Stimulated activated CD4-positive, alpha-beta T cell treated with anti-CD3 and anti-CD28 coated beads, Interleukin-4, amount 100 ng/mL, for 1 hour (primary cell): ENCODE results near the gene PPP2R5D.
"Not testable (repeated sequence)": the region's sequence is repeated elsewhere in the genome, so short reads cannot be mapped to it uniquely, and the experiment has no call there.

Experiments used
- DNase-seq: peaks from one replicate; pipeline ENCODE4 v3.0.0-alpha.2; 2020

Gene PPP2R5D

DNA sequence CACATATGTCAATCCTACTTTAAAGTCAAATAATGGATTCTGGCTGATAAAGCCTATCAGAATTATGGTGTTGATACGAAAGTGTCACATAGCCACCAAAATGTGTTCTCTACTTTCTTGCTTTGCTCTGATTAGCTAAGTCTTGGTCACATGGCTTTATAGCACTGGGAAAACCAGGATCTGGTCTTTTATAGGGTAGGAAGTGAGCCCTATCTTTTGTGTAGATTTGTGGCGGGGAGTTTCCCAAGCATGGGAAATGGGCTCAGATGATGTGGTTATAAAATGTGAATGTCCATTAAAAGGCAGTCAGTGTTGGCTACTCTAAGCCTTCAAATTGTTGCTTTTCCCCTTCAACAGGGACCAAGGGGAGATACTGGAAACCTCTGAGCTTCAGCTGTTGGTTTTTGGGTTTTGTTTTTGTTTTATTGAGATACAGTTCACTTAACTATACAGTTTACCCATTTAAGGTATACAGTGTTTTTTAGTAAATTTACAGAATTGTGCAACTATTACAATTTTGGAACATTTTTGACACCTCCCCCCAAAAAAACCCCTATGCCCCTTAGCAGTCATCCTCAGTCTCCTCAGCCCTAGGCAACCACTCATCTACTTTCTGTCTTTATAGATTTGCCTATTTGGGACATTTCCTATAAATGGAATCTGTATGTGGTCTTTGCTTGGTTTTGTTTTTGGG is 49.3 kb downstream of the PPP2R5D start:
- no peak for DNase-seq

- no peak for DNase-seq
Observed at GRCh38 chr6:43034190-43034525, 49.8 kb downstream of the PPP2R5D start.

GRCh38 chr6:43035495-43036194 is 51.3 kb downstream of the PPP2R5D start:
- no peak for DNase-seq

DNA sequence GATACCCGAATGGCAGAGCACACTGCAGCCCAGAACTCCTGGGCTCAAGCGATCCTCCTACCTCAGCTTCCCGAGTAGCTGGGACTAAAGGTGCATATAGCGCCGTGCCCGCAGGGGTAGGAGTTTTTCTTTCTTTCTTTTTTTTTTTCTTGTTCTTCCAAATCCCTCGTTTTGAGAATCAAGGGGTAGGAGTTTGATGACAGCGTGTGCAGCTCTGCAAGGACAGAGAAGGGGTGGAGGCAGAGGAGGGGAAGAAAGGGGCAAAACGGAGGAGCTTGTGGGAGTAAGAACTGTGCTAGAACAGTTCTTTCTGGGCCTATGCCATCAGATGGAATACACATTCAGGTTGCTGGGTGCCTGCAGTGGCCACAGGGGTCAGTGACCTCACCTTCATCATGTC is 52.3 kb downstream of the PPP2R5D start:
- no peak for DNase-seq

DNA sequence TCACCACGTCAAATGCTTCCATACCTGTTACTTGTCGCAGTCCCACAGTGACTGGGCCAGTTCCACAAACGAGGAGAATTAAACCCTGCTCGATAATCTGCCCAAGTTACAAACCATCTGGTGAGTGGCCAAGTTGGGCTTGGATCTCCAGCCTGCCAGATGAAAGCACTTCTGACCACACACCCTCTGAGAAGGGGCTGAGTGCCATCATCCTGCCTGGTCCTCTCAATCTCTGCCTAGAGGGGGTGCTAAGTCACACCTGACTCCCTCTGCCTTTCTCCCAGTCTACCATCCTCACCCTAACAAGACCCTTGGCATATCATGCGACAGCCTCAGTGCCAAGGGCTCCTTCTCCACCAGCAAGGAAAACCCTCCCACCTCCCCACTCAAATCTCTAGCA is 52.8 kb downstream of the PPP2R5D start:
- no peak for DNase-seq

GRCh38 chr6:43037706-43038105 is 53.3 kb downstream of the PPP2R5D start:
- no peak for DNase-seq

DNA sequence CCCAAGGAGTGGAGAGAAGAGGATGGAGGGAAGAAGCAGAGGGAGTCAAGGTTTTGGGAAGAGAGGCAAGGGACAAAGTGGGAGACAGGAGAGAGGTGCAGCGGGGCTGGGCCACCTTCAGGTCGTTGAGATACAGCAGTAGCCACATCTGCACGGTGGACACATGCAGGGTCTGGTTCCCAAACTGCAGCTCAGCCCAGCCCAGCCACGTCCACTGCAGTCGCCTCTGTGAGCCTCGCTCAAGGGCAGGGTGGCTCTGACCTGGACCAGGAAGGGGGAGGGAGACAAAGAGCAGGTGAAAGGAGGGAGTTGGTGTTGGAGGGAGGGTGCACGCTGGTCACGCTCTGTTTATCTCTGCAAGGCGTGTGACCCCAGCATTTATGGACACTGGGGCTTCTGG is 54.4 kb downstream of the PPP2R5D start:
- DNase-seq: no peak

DNA sequence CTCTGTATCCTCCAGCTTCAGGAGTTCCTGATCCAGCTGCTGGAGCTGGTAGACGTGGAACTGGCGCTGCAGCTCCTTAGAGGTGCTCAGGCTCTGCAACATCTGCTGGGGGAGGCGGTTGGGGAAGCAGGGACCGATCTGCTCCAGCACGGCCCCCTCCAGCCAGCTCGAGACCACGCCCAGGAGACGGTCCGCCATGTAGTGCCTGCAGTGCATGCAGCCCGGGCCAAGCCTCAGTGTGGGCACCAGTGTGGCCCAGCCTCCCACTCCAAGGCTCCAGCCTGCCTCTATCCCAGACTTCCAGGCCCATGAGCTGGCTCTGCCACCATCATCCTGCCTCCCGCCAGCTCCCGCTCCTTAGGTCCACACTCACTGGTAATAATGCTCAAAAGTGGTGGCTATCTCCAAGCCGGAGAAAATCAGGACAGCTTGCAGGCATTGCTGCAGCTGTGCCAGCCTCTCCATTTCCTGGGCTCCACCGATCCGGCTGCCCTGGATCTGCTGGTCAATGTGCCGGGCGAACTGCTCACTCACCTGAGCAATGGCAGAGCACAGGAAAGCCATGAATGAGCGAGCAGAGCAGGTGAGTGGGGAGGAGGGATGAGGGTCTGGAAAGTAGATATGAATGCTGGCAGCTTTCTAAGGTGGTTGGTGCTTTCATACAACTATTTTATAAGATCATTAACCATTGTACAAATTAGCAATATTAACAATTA is 56.3 kb downstream of the PPP2R5D start:
- DNase-seq: no peak

DNA sequence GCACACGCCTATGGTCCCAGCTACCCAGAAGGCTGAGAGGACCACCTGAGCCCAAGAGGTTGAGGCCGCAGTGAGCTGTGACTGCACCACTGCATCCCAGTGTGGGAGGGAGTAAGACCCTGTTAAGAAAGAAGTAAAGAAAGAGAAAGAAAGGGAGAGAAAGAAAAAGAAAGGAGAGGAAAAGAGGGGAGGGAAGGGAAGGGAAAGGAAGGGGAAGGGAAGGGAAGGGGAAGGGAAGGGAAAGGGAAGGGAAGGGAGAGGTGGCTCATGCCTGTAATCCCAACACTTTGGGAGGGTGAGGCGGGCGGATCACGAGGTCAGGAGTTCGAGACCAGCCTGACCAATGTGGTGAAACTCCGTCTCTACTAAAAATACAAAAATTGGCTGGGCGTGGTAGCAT is 57.1 kb downstream of the PPP2R5D start:
- DNase-seq: not testable (repeated sequence)

GRCh38 chr6:43043310-43043709 is 58.9 kb downstream of the PPP2R5D start:
- DNase-seq: no peak

GRCh38 chr6:43045371-43045930 is 61.1 kb downstream of the PPP2R5D start:
- DNase-seq: no peak

GRCh38 chr6:43047998-43048397 is 63.6 kb downstream of the PPP2R5D start:
- no peak for DNase-seq

DNA sequence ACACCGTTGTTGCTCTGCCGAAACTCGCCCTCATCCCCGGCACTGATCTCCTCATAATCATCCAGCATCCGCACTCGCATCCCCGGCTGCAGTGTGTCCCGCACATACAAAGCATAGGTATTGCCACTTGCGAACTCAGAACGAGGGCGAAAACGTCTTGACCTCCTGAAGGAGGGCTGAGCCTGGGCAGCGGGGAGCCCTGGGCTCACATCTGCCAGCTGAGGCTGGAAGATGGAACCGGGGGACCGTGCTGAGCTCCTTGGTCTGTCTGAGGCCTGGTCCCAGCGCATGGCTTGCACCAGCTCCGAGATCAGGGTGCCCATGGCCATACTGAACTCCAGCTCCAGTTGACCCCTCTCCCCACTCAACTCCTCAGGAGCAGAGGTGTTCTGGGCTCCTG is 66.6 kb downstream of the PPP2R5D start:
- DNase-seq: no peak

DNA sequence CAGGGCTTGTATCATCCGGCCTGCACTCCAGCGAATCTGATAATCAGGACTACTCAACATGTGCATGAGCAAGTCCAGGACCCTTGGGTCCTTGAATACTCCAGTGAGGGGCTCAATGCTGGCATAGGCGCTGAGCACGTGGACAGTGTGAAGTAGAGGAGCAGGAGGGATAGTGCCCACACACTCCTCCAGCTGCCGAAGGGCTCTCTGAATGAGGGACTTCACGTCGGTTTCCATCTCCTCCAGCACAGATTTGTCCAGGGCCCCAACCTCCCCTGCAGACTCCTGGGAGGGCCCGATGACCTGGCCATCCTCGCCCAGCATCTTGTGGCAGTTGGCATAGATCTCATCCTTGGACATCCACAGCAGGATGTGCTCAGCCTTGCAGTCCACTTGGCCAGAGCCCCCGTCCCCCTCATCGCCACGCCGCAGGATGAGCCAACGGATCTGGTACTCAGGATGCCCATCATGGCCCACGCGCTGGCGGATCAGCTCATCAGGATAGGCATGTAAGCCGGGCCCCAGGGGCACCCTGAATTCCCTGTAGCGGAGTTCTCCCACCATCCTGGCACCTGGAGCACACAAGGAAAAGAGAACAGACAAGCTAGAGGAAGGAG is 68.0 kb downstream of the PPP2R5D start:
- no peak for DNase-seq

DNA sequence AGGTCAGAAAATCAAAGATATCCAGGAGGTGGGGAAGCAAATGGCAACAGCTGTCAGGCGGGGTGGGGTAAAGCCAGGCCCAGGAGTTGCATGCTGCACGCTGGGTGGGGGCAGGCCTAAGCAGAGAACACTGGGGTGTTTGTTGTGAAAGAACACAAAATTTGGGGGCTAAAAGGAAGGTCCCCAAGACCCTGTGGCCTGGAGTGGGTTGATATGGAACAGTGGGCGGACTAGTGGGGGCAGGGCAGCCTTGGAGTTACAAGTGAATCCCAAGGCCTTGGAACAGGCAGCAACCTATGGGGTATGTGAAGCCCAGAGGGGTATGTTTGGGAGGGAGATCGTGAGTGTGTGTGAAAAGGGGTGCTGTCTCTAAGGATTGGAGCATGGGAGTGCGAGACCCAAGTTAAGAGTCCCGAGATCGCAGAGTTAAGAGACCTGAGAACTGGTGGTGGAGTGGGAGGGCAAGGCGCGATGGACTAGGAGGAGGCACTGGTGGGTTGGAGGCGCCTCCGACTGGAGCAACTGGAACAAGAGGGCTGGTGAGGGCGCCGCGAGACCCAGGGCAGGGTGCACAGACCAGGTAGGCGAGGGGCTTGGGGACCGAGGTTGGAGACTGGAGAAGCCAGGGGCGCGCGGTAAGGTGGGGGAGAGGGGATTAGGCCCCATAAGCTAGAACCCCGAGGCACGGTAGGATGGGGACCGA is 68.6 kb downstream of the PPP2R5D start:
- peak; percentile 33 for DNase-seq

GRCh38 chr6:43053545-43054205 is 69.3 kb downstream of the PPP2R5D start, which contains the start of gene CUL7:
CUL7 (minus strand) TSS chr6:43053851; CDS start chr6:43052788, 1,063 bp downstream.
- peak; percentile 91 for DNase-seq

DNA sequence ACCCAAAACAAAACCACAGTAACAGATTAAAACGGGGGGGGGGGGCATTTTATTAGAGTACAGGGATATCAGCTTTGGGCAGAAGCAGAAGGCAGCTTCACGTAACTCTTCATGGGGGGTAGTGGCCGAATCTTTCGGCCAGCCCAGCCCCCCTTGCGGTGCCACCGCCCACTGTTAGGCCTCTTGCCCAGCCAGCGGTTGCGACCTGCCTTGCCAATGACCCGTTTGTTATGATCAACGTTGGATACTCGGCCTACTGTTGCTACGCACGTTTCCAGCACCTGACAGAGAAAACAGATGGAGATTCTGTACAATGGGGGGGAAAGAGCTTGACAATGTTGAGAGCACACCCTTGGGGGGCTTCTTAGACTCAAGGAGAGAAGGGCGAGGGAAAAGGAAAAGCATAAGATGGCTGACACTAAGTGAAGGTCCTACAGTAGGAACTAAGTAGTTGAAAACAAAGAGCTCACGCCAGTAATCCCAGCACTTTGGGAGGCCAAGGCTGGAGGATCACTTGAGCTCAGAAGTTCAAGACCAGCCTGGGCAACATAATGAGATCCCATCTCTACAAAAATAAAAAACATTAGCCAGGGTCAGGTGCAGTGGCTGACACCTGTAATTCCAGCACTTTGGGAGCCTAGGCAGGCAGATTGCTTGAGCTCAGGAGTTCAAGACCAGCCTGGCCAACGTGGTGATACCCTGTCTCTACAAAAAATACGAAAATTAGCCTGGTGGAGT is 70.0 kb downstream of the PPP2R5D start:
- no peak for DNase-seq

GRCh38 chr6:43055966-43056365 is 71.6 kb downstream of the PPP2R5D start:
- DNase-seq: no peak

DNA sequence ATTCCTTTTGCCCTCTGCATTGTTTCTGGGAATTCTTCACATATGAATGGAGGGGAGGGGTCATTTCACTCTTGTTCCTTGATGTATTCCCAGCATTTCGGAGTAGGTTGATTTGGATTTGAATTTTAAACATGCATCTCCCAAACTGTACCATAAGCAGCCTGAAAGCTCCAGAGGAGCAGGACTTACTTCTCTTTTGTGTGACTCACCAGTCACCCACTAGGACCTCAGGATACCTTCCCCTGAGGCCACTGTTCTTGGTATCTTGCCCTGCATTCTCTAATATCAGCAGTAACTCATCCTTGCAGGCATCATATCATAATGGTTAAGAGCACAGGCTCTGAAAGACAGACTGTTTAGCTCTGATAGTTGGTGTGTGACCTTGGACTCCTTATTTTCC is 74.2 kb downstream of the PPP2R5D start:
- DNase-seq: no peak

DNA sequence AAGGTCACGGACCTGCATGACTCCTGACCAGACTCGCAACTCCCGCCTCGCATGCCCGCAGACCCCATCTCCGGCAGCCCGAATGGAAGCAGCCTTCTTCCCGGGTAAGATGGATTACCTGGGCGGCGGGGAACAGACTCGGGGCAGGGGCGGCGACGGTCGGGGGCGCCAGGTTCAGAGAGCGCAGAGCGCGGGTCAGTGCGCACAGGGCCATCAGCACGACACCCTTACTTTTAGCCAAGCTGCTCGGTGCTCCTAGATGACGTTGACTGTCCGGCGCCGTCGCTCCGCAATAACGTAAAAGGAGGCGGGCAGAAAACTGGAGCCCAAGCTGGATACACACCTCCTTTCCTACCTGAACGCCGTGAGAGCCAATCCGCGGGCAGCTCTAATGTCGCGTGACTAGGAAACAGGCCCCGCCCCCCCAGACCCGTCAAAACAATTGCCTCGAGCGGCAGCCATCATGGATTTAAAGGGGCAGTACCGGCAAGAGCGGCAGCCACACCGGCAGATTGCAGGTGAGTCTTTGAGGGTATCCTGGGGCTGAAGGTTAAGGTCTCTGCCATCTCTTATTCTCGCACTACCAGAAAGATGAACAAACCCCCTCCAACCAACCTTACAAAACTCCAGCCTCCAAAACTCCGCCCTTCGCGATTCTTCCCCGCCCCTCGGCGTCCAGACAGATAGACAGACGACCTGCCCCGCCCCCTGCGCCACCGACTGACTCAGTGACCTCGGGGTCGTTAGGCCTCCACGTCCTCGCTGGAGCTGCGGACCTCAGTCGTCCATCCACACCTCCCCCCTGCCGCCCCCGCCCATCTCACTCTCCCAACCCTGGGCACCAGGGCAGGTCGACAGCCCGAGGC is 75.0 kb downstream of the PPP2R5D start, which contains the start of the genes KLC4 and MRPL2:
Gene KLC4 (plus strand): TSS at position 464 of the 866 bp plus-strand sequence. CDS start 1,705 bp downstream, outside the sequence.
Gene MRPL2 (minus strand): TSS at position 267 of the 866 bp plus-strand sequence. CDS start 53 bp downstream, at position 214.
- peak; percentile 96 for DNase-seq
